GM19452 (cell line): ENCODE data around the gene DGAT2.
A peak's percentile ranks its signal among the peaks of the same experiment; 100 is the strongest.
"Not testable (repeated sequence)": the region's sequence is repeated elsewhere in the genome, so short reads cannot be mapped to it uniquely, and the experiment has no call there.

Experiments used
- ATAC-seq: cut with Tn5 transposase; IDR thresholded peaks from one replicate; pipeline ENCODE4 v1.9.1; 2021; ENCODE audit not compliant: unreplicated experiment

The DGAT2 gene

GRCh38 chr11:75754933-75755332 is 13.6 kb upstream of the DGAT2 start:
- not testable (repeated sequence) for ATAC-seq

GRCh38 chr11:75757651-75758050 is 10.9 kb upstream of the DGAT2 start:
- ATAC-seq: no peak

- ATAC-seq: no peak
These were observed 8.7 kb upstream of the DGAT2 start for GRCh38 chr11:75759832-75760231.

GRCh38 chr11:75760243-75760642 is 8.3 kb upstream of the DGAT2 start:
- no peak for ATAC-seq

GRCh38 chr11:75760710-75761493 is 7.7 kb upstream of the DGAT2 start:
- ATAC-seq: no peak

GRCh38 chr11:75762158-75762557 is 6.4 kb upstream of the DGAT2 start:
- no peak for ATAC-seq

GRCh38 chr11:75762885-75763284 is 5.7 kb upstream of the DGAT2 start:
- ATAC-seq: no peak

- ATAC-seq: no peak
These were observed 4.7 kb upstream of the DGAT2 start for GRCh38 chr11:75763846-75764245.

- ATAC-seq: no peak
These were observed 3.5 kb upstream of the DGAT2 start for GRCh38 chr11:75765116-75765515.

- no peak for ATAC-seq
These were observed 1.9 kb upstream of the DGAT2 start for GRCh38 chr11:75766443-75767227.

- no peak for ATAC-seq
These were observed 1.4 kb upstream of the DGAT2 start for GRCh38 chr11:75767228-75767572.

GRCh38 chr11:75767793-75768111 is 826 bp upstream of the DGAT2 start:
- ATAC-seq: no peak

GRCh38 chr11:75768909-75769771 is 562 bp downstream of the DGAT2 start:
- peak; percentile 4 for ATAC-seq

GRCh38 chr11:75770102-75770501 is 1.5 kb downstream of the DGAT2 start:
- no peak for ATAC-seq

GRCh38 chr11:75771646-75772410 is 3.2 kb downstream of the DGAT2 start:
- ATAC-seq: no peak

GRCh38 chr11:75773595-75774353 is 5.2 kb downstream of the DGAT2 start:
- ATAC-seq: peak; percentile 78

GRCh38 chr11:75775056-75775455 is 6.5 kb downstream of the DGAT2 start:
- no peak for ATAC-seq

GRCh38 chr11:75776546-75776945 is 8.0 kb downstream of the DGAT2 start:
- ATAC-seq: no peak

- no peak for ATAC-seq
These were observed 9.0 kb downstream of the DGAT2 start for GRCh38 chr11:75777461-75778110.

GRCh38 chr11:75778962-75779361 is 10.4 kb downstream of the DGAT2 start:
- no peak for ATAC-seq
